22Rv1 (cell line): ENCODE results near the gene ZNF423.

Experiments
- ZFX ChIP-seq: fragments of 450-650 bp; IDR thresholded peaks from 2 replicates; pipeline ENCODE4 v1.6.1; 2017; ENCODE audit warnings: antibody characterized with exemption, borderline replicate concordance
- TF ChIP-seq, protein P1 (sequence below): fragments of 450-650 bp; IDR thresholded peaks from 2 replicates; pipeline ENCODE4 v1.5.1; 2017; ENCODE audit warnings: mild to moderate bottlenecking

GRCh38 chr16:49704586-49705155 is 151.2 kb downstream of the ZNF423 start:
- TF ChIP-seq, protein P1, sequence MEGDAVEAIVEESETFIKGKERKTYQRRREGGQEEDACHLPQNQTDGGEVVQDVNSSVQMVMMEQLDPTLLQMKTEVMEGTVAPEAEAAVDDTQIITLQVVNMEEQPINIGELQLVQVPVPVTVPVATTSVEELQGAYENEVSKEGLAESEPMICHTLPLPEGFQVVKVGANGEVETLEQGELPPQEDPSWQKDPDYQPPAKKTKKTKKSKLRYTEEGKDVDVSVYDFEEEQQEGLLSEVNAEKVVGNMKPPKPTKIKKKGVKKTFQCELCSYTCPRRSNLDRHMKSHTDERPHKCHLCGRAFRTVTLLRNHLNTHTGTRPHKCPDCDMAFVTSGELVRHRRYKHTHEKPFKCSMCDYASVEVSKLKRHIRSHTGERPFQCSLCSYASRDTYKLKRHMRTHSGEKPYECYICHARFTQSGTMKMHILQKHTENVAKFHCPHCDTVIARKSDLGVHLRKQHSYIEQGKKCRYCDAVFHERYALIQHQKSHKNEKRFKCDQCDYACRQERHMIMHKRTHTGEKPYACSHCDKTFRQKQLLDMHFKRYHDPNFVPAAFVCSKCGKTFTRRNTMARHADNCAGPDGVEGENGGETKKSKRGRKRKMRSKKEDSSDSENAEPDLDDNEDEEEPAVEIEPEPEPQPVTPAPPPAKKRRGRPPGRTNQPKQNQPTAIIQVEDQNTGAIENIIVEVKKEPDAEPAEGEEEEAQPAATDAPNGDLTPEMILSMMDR: no peak
- no peak for TF ChIP-seq ZFX
